H1 (cell line): ENCODE data around the gene MRPS6. TPM values are rescaled to one million over a fixed set of nuclear protein-coding genes. Genes with fewer than 3 reads are reported as not detected.

Source experiments
- CTCF ChIA-PET: fragments of 300-600 bp; sonication (Branson Sonifier 250); formaldehyde crosslinking; loops from one replicate; lab custom pipeline; 2021; ENCODE audit not compliant: partially characterized antibody; lab: Charles Lee
- POLR2A ChIA-PET: fragments of 300-600 bp; sonication (Branson Sonifier 250); formaldehyde crosslinking; loops from one replicate; lab custom pipeline; 2021; ENCODE audit warnings: inconsistent platforms; ENCODE audit not compliant: partially characterized antibody; lab: Charles Lee
- DNase-seq, 2 experiments: peaks; one replicate each; pipeline versions ENCODE4 v3.0.0 to v3.0.0-alpha.2; 2010 to 2022; ENCODE audit warnings: low spot score in 2 of 2, low read depth in 1 of 2, mixed read lengths in 1 of 2
- FAIRE-seq: peaks from 2 replicates; lab custom pipeline; 2011; peaks lifted over from hg19 to GRCh38; lab: Jason Lieb, UNC
- H2AFZ ChIP-seq: 2 replicates; pipeline ENCODE4 v1.8.1; 2012; ENCODE audit warnings: low read length, inconsistent platforms
- H2AK5ac ChIP-seq: 2 replicates; pipeline ENCODE4 v1.6.1; 2013; ENCODE audit warnings: low read depth, low read length
- H2BK120ac ChIP-seq: replicated peaks from 2 replicates; pipeline ENCODE3; 2013; ENCODE audit warnings: low read depth, low read length, inconsistent platforms
- H2BK12ac ChIP-seq: 2 replicates; pipeline ENCODE4 v1.6.1; 2013; ENCODE audit warnings: low read depth, low read length
- H2BK15ac ChIP-seq: 2 replicates; pipeline ENCODE4 v1.6.1; 2013; ENCODE audit warnings: low read length
- H2BK20ac ChIP-seq: 2 replicates; pipeline ENCODE4 v1.6.1; 2013; ENCODE audit warnings: low read length
- H2BK5ac ChIP-seq: 2 replicates; pipeline ENCODE4 v1.6.1; 2013; ENCODE audit warnings: low read depth, low read length
- H3K14ac ChIP-seq: 2 replicates; pipeline ENCODE4 v1.6.1; 2013; ENCODE audit warnings: inconsistent platforms; ENCODE audit not compliant: insufficient read length
- H3K18ac ChIP-seq: 2 replicates; pipeline ENCODE4 v1.6.1; 2013; ENCODE audit warnings: low read length; ENCODE audit errors: extremely low read depth
- H3K23ac ChIP-seq: 2 replicates; pipeline ENCODE4 v1.6.1; 2013; ENCODE audit warnings: inconsistent platforms; ENCODE audit not compliant: insufficient read length
- H3K23me2 ChIP-seq: 2 replicates; pipeline ENCODE4 v1.6.1; 2013; ENCODE audit warnings: low read depth, low read length
- H3K27ac ChIP-seq: 2 replicates; pipeline ENCODE4 v1.6.1; 2011; ENCODE audit warnings: low read depth, low read length, inconsistent platforms
- H3K27me3 ChIP-seq, 4 experiments: replicated peaks in 1 of 4; 1 replicate in 1 of 4; 2 replicates in 3 of 4; pipeline versions ENCODE4 v1.6.1 to v1.8.1; 2011 to 2013; ENCODE audit warnings: low read length in 3 of 4, mild to moderate bottlenecking in 3 of 4, inconsistent platforms in 2 of 4, mixed read lengths in 2 of 4, moderate library complexity in 1 of 4; ENCODE audit not compliant: control insufficient read depth in 3 of 4, insufficient read depth in 3 of 4; ENCODE audit errors: extremely low read depth in 1 of 4
- H3K36me3 ChIP-seq, 4 experiments: 2 replicates each; pipeline versions ENCODE4 v1.6.1 to v1.8.1; 2011 to 2013; ENCODE audit warnings: mild to moderate bottlenecking in 4 of 4, low read length in 3 of 4, moderate library complexity in 2 of 4, control low read depth in 1 of 4, inconsistent platforms in 1 of 4; ENCODE audit not compliant: insufficient read depth in 4 of 4, control insufficient read depth in 2 of 4
- H3K4ac ChIP-seq: replicated peaks from 2 replicates; pipeline ENCODE3; 2013; ENCODE audit warnings: low read length, low read depth, mixed read lengths, inconsistent platforms; ENCODE audit not compliant: insufficient read length
- H3K4me1 ChIP-seq, 4 experiments: replicated peaks in 1 of 4; 1 replicate in 1 of 4; 2 replicates in 3 of 4; pipeline versions ENCODE4 v1.6.1 to v1.8.1; 2011 to 2013; ENCODE audit warnings: low read length in 3 of 4, inconsistent platforms in 2 of 4, mixed read lengths in 1 of 4; ENCODE audit not compliant: insufficient read depth in 4 of 4, control insufficient read depth in 3 of 4
- H3K4me2 ChIP-seq, 2 experiments: 2 replicates each; pipeline versions ENCODE4 v1.6.1 to v1.8.1; 2011 to 2013; ENCODE audit warnings: low read depth in 2 of 2, low read length in 2 of 2, control low read depth in 1 of 2, inconsistent platforms in 1 of 2, mild to moderate bottlenecking in 1 of 2; ENCODE audit not compliant: insufficient read depth in 1 of 2
- H3K4me3 ChIP-seq, 4 experiments: fragments of 200-600, 300-600 bp in 1 of 4; sonication (generic), shearing (Covaris generic), sonication (Bioruptor Twin) in 1 of 4; 2 replicates each; pipeline versions ENCODE4 v1.5.1 to v1.8.1; 2011 to 2016; ENCODE audit warnings: low read length in 4 of 4, low read depth in 3 of 4, control low read depth in 2 of 4, inconsistent platforms in 2 of 4, mild to moderate bottlenecking in 2 of 4, mixed read lengths in 1 of 4, moderate library complexity in 1 of 4; ENCODE audit not compliant: insufficient read depth in 2 of 4; ENCODE audit errors: extremely low read depth in 1 of 4
- H3K56ac ChIP-seq: replicated peaks from 2 replicates; pipeline ENCODE3; 2013; ENCODE audit warnings: low read depth, mild to moderate bottlenecking, mixed read lengths, low read length, inconsistent platforms; ENCODE audit not compliant: insufficient read length
- H3K79me1 ChIP-seq: 2 replicates; pipeline ENCODE4 v1.6.1; 2013; ENCODE audit warnings: low read depth, low read length, control low read depth
- H3K79me2 ChIP-seq, 2 experiments: 2 replicates each; pipeline versions ENCODE4 v1.6.1 to v1.8.1; 2012 to 2013; ENCODE audit warnings: low read length in 2 of 2, mild to moderate bottlenecking in 2 of 2, inconsistent platforms in 1 of 2; ENCODE audit not compliant: insufficient read depth in 2 of 2, control insufficient read depth in 1 of 2
- H3K9ac ChIP-seq, 4 experiments: replicated peaks in 1 of 4; 1 replicate in 1 of 4; 2 replicates in 3 of 4; pipeline versions ENCODE4 v1.6.1 to v1.8.1; 2011 to 2013; ENCODE audit warnings: low read depth in 3 of 4, low read length in 3 of 4, control low read depth in 2 of 4, mild to moderate bottlenecking in 2 of 4, moderate library complexity in 2 of 4, inconsistent platforms in 1 of 4; ENCODE audit errors: extremely low read depth in 1 of 4
- H3K9me3 ChIP-seq, 2 experiments: 2 replicates each; pipeline versions ENCODE4 v1.6.1 to v1.8.1; 2012 to 2013; ENCODE audit warnings: mild to moderate bottlenecking in 2 of 2, moderate library complexity in 2 of 2, control low read depth in 1 of 2, inconsistent platforms in 1 of 2, low read depth in 1 of 2, low read length in 1 of 2, mixed read lengths in 1 of 2; ENCODE audit not compliant: insufficient read depth in 2 of 2
- H4K20me1 ChIP-seq, 2 experiments: replicated peaks in 1 of 2; 2 replicates each; pipeline versions ENCODE3 to v1.8.1; 2011 to 2013; ENCODE audit warnings: inconsistent platforms in 2 of 2, low read length in 2 of 2, mild to moderate bottlenecking in 1 of 2; ENCODE audit not compliant: insufficient read depth in 2 of 2, control insufficient read depth in 1 of 2
- H4K5ac ChIP-seq: 2 replicates; pipeline ENCODE4 v1.6.1; 2013; ENCODE audit warnings: low read length, low read depth, mixed read lengths, inconsistent platforms; ENCODE audit not compliant: insufficient read length
- H4K8ac ChIP-seq: 2 replicates; pipeline ENCODE4 v1.8.0; 2013; ENCODE audit warnings: mild to moderate bottlenecking, moderate library complexity, low read length, inconsistent platforms; ENCODE audit not compliant: insufficient read depth; ENCODE audit errors: extremely low read depth
- H4K91ac ChIP-seq: replicated peaks from 2 replicates; pipeline ENCODE3; 2013; ENCODE audit warnings: low read length, mixed read lengths, inconsistent platforms; ENCODE audit not compliant: insufficient read length
- CHD2 ChIP-seq: IDR thresholded peaks from 2 replicates; pipeline ENCODE4 v1.6.1; 2012; ENCODE audit warnings: low read length, improper control_type of control experiment
- HDAC2 ChIP-seq, 2 experiments: fragments of 300-600 bp in 1 of 2; sonication (generic) in 1 of 2; IDR thresholded peaks; 2 replicates each; pipeline ENCODE4 v1.6.1; 2011 to 2012; ENCODE audit warnings: low read depth in 2 of 2, low read length in 2 of 2, mild to moderate bottlenecking in 2 of 2, moderate library complexity in 2 of 2, borderline replicate concordance in 1 of 2, inconsistent platforms in 1 of 2
- JUN ChIP-seq: IDR thresholded peaks from 2 replicates; pipeline ENCODE4 v1.6.1; 2011; ENCODE audit warnings: low read depth, mild to moderate bottlenecking, improper control_type of control experiment, low read length
- WGBS, 2 experiments: shearing (Covaris generic) in 1 of 2; methylation state at CpG; one replicate each; pipeline versions ENCODE4 v1.1.6 to v1.1.7; 2013 to 2015; ENCODE audit warnings: low lambda C conversion rate in 2 of 2, mixed read lengths in 2 of 2, inconsistent platforms in 1 of 2, low coverage in 1 of 2, missing lambda C conversion rate in 1 of 2; ENCODE audit not compliant: insufficient replicate concordance in 2 of 2, insufficient coverage in 1 of 2, insufficient read length in 1 of 2; ENCODE audit errors: extremely low coverage in 1 of 2, missing lambda C conversion rate in 1 of 2; 5-methylcytosine and 5-hydroxymethylcytosine counted together
- polyA plus RNA-seq, 7 experiments: library from polyadenylated mRNA; depleted of rRNA in 3 of 7; stranded (reverse) in 5 of 7; unstranded in 2 of 7; fragments of >200 nt in 5 of 7; fragments of 200-250 nt in 2 of 7; gene quantifications; 1 replicate in 5 of 7; 2 replicates in 1 of 7; 4 replicates in 1 of 7; pipeline versions ENCODE4 v1.2.1 to v1.2.3, GENCODE V29; 2011 to 2013; ENCODE audit warnings: missing spikeins in 2 of 7, mixed read lengths in 2 of 7
- total RNA-seq: library from RNA; stranded (reverse); fragmentation: NEBNext Ultra II Directional; extraction: Animal tissue kit (Norgen Biotek cat#: 25700); gene quantifications from 2 replicates; pipeline ENCODE4 v1.2.1, GENCODE V29; 2021

Gene MRPS6
- total and polyA plus RNA-seq, 2 of the 8 experiments (the other 6 are each of a cell fraction or from before 2014, with no cell fraction given) = 62.7 to 156 TPM

GRCh38 chr21:34110594-34111202 is 37.3 kb downstream of the MRPS6 start:
- Histone ChIP-seq H4K20me1 (peaks cover 2 to 4% of the 10 kb centered on the region in 2 experiments), H3K4me2 (no peak overlapping the region), H3K4ac (no peak overlapping the region), H3K4me3 (no peak overlapping the region), H2BK12ac (no peak overlapping the region), H3K79me1 (peaks cover 7% of the 10 kb centered on the region), H3K9ac (no peak overlapping the region), H2BK120ac (no peak overlapping the region), H2BK5ac (no peak overlapping the region), H3K56ac (no peak overlapping the region), H2AK5ac (no peak overlapping the region), H3K23ac (no peak overlapping the region), H3K18ac (no peak overlapping the region), H4K8ac (no peak overlapping the region), H3K79me2 (peaks cover 0 to 98% of the 10 kb centered on the region in 2 experiments; a peak in 3 of 4 replicates), H2BK20ac (no peak overlapping the region), H3K14ac (no peak overlapping the region), H3K9me3 (no peaks in the 10 kb centered on the region), H2AFZ (no peak overlapping the region), H3K4me1 (peaks cover 0 to 19% (median 11%) of the 10 kb centered on the region in 4 experiments; a peak in 3 of 7 replicates), H3K36me3 (no peaks in the 10 kb centered on the region; a peak in 1 of 8 replicates), H3K27me3 (no peaks in the 10 kb centered on the region), H4K91ac (no peak overlapping the region), H3K23me2 (no peaks in the 10 kb centered on the region), H2BK15ac (no peak overlapping the region), H3K27ac (no peak overlapping the region), H4K5ac (no peak overlapping the region)
- WGBS, 2 experiments = 88% methylated on average over 8 of the region's 8 CpGs; no CpG with 5 or more reads in 1 of the 2 experiments
- no peak for TF ChIP-seq CHD2
- TF ChIP-seq JUN = no peak
- TF ChIP-seq HDAC2 (IDR thresholded peaks at IDR 0.05; ENCODE audit: borderline replicate concordance in 1 of 2, low read depth in 2 of 2, low read length in 2 of 2) = no peak
- DNase-seq (no peak), FAIRE-seq (no peak)
- CTCF ChIA-PET = interaction anchor here (0.9 to 12.2 kb wide), 5 partner anchors 10 to 220 kb away, joined by 3 to 103 read pairs (median 4); no protein-coding TSS in a partner anchor
- POLR2A ChIA-PET = interaction anchor here (0.6 kb wide), 2 partner anchors 861 to 1285 kb away, joined by 3 to 4 read pairs; no protein-coding TSS in a partner anchor
